ENCODE results near the gene CASKIN1.

DNA sequence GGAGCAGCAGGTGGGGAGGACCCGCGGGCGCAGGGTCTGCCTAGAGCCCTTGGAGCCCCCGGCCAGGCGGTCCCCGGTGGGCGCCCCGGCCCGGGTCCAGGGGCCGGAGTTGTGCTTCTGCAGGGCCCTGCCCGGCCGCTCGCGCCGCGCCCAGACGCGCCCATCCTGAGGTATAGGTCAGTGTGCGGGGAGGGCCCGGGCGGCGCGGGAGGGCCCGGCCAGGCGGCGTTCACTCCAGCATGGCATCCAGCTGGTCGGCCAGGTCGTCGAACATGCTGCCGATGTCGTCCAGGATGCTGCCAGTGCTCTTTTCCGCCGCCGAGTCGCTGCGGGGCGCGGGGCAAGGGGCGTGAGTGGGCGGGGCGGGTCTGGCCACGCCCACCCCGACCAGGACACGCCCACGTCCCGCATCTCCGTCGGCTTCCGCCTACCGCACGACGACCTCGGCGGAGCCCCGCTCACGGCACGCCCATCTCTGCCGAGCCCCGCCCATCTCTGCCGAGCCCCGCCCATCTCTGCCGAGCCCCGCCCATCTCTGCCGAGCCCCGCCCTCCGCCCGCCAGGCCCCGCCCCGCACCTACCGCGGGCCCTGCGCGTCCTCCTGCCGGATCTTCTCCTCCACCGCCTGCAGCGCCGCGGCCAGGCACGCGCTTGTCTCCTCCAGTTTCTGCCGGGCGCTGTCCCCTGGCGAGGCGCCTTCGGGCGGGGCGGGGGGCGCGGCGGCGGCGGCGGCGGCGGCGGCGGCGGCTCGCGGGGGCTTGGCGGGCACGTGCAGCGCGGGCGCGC is 17.9 kb downstream of the CASKIN1 start:
- TF ChIP-seq, protein P1, sequence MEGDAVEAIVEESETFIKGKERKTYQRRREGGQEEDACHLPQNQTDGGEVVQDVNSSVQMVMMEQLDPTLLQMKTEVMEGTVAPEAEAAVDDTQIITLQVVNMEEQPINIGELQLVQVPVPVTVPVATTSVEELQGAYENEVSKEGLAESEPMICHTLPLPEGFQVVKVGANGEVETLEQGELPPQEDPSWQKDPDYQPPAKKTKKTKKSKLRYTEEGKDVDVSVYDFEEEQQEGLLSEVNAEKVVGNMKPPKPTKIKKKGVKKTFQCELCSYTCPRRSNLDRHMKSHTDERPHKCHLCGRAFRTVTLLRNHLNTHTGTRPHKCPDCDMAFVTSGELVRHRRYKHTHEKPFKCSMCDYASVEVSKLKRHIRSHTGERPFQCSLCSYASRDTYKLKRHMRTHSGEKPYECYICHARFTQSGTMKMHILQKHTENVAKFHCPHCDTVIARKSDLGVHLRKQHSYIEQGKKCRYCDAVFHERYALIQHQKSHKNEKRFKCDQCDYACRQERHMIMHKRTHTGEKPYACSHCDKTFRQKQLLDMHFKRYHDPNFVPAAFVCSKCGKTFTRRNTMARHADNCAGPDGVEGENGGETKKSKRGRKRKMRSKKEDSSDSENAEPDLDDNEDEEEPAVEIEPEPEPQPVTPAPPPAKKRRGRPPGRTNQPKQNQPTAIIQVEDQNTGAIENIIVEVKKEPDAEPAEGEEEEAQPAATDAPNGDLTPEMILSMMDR (IDR thresholded peaks at IDR 0.05; ENCODE audit: insufficient read depth, low read length, poor library complexity, severe bottlenecking): no peak
- TF ChIP-seq EZH2phosphoT487 (conservative IDR thresholded peaks at IDR 0.05; ENCODE audit: low read length): no peak
